GM19397 (cell line): ENCODE data around the gene RABGGTA.

Source experiments
- ATAC-seq: cut with Tn5 transposase; IDR thresholded peaks from one replicate; pipeline ENCODE4 v1.9.1; 2021; ENCODE audit warnings: mild to moderate bottlenecking, moderate library complexity; ENCODE audit not compliant: unreplicated experiment

The RABGGTA gene, protein sequence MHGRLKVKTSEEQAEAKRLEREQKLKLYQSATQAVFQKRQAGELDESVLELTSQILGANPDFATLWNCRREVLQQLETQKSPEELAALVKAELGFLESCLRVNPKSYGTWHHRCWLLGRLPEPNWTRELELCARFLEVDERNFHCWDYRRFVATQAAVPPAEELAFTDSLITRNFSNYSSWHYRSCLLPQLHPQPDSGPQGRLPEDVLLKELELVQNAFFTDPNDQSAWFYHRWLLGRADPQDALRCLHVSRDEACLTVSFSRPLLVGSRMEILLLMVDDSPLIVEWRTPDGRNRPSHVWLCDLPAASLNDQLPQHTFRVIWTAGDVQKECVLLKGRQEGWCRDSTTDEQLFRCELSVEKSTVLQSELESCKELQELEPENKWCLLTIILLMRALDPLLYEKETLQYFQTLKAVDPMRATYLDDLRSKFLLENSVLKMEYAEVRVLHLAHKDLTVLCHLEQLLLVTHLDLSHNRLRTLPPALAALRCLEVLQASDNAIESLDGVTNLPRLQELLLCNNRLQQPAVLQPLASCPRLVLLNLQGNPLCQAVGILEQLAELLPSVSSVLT

DNA sequence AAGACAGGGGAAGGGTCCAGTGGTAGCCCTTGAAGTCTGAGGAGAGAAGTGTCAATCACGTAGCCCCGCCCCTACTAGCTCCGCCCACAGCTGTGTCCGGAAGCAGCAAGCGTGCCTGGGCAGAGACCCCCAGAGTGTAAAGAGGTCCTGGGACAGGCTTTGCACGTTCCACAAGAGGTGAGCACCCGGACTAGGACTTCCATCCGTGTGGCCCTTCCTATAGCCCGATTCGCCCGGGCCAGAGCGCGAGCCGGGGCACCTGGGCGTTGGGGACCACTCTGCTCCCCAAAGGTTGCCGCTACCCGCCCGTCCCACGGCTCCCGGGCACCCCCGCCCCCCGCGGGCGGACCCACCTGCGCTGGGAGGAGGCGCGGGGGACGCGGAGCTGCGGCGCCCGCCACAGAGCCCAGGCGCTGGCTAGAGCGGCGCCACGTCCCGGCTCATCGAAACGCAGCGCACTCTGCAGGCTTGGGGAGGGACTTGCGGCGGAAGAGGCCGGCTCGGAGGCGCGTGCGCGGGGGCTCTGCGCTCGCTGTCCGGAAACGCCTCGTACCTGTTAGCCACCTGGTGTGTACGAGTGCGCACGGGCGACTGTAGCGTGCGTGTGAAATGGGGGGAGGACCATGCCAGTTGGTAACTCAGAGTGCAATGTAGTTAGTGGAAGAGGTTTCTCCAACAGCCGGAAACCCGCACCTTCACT is at the start of gene RABGGTA:
RABGGTA (minus strand) TSS at position 464 of the 700 bp plus-strand sequence. CDS start 482 bp downstream, outside the sequence.
- ATAC-seq = peak; percentile 89

DNA sequence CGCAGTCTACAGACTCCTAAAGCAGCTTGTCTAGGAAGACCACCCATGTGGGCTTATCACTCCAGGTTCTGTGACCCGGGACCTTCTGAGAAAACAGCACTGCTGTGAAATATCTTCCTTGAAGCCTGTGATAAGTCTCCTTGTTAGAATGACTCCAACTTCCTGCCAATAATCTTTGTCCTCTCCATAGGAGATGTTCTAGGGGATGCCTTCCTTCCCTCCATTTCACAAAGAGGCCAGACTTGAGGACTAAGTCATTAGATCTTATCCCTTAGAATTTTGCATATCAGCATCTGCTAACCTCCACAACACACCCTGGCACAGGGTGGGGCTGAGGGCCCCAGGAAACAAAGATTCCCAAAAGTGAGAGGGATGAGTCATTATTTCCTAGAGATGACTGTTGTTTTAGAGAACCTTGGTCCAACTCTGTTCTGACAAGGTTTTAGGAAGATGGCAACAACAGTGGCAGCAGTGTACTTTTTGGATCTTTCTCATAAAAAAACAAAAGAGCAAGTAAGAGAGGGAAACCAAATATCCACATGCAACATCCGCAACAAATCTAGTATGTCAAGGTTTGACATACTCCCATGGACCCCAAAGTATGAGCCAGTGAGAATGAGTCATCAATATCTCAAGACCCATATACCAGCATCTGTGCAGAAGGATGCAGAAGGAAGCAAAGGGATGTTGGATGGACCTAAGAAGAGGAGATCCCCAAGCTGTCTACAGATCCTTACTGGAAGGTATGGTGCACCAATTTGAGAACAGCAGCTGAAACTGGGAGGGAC is 45.9 kb upstream of the RABGGTA start:
- no peak for ATAC-seq

DNA sequence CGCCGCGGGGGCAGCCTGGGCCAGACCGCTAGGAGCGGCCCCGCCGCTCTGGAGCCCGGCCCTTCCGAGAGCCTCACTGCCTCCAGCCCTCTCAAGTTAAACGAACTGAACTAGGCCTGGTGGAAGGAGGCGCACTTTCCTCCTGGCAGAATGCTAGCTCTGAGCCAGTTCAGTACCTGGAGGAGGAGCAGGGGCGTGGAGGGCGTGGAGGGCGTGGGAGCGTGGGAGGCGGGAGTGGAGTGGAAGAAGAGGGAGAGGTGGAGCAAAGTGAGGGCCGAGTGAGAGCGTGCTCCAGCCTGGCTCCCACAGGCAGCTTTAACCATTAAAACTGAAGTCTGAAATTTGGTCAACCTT is 45.2 kb upstream of the RABGGTA start:
- ATAC-seq = no peak

DNA sequence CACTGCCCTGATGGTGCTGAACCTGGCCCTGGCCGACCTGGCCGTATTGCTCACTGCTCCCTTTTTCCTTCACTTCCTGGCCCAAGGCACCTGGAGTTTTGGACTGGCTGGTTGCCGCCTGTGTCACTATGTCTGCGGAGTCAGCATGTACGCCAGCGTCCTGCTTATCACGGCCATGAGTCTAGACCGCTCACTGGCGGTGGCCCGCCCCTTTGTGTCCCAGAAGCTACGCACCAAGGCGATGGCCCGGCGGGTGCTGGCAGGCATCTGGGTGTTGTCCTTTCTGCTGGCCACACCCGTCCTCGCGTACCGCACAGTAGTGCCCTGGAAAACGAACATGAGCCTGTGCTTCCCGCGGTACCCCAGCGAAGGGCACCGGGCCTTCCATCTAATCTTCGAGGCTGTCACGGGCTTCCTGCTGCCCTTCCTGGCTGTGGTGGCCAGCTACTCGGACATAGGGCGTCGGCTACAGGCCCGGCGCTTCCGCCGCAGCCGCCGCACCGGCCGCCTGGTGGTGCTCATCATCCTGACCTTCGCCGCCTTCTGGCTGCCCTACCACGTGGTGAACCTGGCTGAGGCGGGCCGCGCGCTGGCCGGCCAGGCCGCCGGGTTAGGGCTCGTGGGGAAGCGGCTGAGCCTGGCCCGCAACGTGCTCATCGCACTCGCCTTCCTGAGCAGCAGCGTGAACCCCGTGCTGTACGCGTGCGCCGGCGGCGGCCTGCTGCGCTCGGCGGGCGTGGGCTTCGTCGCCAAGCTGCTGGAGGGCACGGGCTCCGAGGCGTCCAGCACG is 44.6 kb upstream of the RABGGTA start:
- no peak for ATAC-seq

DNA sequence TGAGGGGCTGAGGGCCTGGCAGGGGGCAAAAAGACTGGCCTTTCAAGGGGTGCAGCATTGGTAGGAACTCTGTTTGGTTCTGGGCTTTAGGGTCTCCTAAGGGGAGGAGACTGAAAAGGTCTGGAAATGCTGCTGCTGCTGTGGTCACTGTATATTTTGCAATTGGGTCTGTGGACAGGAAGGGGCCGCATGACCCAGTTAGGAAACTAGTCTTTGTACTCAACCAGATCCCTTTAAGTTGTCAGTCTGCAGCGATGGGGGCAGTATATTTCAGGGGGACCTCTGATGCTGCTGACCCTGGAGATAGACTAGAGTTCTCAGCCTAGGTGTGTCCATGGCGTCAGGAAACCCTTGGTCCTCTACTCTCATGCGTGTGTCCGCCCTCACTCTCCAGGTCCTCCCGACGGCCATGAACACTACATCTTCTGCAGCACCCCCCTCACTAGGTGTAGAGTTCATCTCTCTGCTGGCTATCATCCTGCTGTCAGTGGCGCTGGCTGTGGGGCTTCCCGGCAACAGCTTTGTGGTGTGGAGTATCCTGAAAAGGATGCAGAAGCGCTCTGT is 43.9 kb upstream of the RABGGTA start:
- no peak for ATAC-seq

DNA sequence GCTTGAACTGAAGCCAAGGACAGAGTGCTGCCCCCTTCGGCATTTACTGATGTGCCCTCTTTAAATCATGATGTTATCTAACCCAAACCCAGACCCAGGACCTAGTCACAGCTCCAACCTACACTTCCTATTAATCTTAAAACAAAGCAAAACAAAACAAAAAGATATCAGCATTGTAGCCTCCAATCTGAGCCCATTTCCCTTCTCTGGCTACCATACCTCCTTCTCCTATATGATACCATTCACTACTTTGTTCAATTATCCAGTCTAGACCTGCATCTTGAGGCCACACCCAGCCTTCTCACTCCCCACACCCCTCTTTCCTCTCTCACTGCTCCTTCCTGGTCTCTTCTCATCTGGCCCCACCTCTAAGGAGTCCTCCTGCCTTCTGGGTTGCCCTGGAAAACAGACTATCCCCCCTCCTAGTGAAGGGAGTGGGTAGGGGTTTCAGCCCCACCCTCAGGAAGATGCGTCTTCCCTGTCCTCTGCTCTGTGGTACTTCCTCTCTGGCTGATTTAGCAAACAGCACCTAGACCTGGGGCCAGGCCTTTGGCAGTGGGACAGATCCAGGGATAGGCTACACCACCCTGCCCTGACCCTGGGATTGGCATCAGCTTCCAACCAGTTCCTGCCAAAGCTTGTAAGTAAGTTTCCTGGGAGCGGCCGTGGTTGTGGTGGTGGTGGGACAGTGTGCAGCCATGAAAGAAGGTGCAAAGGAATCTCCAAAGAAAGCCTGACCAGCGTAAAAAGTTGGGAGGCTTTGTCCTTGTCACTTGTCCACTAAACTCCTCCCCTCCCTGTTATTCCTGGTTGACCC is 43.2 kb upstream of the RABGGTA start:
- no peak for ATAC-seq

DNA sequence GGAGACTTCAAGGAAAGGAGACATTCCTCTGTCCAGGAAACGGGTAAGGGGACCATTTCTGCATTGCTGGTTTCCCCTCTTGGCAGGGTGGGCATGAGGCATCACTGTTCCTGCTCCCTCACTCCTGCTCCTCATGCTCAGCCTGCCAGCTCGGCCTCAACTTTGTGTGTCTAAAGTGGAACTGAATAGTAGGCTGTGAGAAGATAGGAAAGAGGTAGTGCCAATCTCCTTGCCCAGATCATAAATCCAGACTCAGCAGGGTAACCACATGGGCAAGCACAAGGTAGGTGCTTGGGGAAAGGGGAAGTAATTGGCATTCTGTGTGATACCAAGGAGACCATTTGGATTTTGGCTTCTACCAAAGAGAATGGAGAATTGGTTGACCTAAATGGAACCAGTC is 42.5 kb upstream of the RABGGTA start:
- no peak for ATAC-seq

DNA sequence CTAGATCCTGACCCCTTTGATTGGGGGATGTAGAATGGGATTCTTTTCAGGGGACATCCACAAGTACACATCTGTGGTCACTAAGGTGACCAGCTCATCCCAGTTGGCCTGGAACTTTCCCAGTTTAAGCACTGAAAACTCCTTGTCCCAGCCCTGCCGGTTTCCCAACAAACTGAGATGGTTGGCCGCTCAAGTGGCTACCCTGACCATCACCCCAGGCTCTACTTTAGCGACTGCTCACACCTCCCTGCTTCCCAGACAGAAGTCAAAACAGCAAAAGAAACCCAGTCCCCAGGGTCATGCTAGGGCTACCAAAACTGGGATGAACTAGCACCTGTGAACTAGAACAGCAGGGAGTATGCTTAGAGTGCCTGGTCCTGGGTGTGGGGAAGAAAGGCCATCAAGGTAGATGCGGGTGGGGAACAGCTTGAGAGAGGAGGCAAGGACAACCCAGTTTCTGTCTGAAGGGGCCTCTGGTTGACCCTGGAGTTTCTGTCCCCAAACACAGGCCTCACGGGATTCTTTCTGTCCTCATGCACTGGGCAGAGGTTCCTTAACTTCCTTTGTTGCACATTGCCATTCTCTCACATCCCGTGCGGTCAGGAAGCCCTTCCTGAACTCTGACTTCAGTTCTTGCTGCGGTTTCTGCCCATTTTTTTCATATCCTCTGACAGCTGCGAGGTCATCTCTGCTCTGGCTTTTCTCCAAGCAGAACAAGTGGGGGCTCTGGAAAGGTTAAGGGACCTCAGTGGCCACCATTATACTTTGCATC is 41.5 kb upstream of the RABGGTA start:
- no peak for ATAC-seq

DNA sequence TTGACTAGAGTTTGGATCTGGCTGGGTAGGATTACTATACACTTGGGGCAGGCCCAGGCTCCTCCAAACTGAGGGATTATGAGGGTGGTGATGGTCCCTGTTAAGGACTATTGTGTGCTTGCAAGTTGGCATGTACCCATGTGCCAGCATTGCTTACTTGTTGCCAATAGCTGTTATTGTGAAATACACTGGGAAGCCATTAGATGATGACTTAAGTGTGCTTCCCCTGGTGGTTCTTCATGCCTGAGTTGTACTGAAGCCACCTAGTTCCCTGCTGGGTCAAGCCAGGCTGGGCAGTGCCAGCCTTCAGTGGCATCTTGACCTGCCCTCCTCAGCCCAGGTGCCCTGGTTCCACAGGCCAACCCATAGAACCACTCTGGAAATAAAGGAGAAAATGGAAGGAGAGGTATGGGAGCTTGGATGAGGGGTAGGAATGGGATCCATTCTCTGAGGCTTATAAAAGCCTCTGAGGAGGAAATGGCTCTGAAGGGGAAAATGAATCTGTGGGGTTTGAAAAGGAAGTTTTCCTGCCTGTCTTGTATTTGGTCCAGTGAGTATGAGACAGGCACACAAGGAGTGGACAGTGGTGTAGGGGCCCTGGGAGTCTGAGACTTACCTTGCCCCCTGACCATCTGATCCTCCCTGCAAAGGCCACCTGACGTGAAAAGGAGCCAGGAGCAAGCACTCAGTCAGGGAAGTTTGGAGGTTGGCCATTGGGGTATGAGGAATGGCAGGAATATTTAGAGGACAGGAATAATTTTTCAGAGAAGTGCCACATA is 40.6 kb upstream of the RABGGTA start:
- ATAC-seq = no peak

DNA sequence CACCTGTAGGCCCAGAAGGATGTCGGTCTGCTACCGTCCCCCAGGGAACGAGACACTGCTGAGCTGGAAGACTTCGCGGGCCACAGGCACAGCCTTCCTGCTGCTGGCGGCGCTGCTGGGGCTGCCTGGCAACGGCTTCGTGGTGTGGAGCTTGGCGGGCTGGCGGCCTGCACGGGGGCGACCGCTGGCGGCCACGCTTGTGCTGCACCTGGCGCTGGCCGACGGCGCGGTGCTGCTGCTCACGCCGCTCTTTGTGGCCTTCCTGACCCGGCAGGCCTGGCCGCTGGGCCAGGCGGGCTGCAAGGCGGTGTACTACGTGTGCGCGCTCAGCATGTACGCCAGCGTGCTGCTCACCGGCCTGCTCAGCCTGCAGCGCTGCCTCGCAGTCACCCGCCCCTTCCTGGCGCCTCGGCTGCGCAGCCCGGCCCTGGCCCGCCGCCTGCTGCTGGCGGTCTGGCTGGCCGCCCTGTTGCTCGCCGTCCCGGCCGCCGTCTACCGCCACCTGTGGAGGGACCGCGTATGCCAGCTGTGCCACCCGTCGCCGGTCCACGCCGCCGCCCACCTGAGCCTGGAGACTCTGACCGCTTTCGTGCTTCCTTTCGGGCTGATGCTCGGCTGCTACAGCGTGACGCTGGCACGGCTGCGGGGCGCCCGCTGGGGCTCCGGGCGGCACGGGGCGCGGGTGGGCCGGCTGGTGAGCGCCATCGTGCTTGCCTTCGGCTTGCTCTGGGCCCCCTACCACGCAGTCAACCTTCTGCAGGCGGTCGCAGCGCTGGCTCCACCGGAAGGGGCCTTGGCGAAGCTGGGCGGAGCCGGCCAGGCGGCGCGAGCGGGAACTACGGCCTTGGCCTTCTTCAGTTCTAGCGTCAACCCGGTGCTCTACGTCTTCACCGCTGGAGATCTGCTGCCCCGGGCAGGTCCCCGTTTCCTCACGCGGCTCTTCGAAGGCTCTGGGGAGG is 39.5 kb upstream of the RABGGTA start, which contains the start of gene LTB4R:
LTB4R (plus strand) TSS at position 857 of the 959 bp plus-strand sequence. CDS start 4,150 bp downstream, outside the sequence.
- ATAC-seq = peak; percentile 62

DNA sequence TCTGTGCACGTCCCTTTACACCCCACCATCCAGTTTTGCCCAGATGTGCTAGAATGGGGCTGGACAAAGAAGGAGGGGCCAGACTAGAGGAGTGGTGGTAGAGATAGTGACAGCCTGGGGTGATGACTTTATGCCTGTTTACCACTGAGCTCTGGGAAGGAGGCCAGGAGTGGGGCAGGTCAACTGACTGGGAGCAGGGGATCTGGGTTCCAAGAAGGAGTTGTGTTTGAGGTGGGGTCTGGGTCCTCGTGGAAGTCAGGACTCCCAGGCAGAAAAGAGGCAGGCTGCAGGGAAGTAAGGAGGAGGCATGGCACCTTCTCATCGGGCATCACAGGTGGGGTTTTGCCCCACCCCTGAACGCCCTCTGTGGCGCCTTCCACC is 38.9 kb upstream of the RABGGTA start:
- ATAC-seq = no peak

DNA sequence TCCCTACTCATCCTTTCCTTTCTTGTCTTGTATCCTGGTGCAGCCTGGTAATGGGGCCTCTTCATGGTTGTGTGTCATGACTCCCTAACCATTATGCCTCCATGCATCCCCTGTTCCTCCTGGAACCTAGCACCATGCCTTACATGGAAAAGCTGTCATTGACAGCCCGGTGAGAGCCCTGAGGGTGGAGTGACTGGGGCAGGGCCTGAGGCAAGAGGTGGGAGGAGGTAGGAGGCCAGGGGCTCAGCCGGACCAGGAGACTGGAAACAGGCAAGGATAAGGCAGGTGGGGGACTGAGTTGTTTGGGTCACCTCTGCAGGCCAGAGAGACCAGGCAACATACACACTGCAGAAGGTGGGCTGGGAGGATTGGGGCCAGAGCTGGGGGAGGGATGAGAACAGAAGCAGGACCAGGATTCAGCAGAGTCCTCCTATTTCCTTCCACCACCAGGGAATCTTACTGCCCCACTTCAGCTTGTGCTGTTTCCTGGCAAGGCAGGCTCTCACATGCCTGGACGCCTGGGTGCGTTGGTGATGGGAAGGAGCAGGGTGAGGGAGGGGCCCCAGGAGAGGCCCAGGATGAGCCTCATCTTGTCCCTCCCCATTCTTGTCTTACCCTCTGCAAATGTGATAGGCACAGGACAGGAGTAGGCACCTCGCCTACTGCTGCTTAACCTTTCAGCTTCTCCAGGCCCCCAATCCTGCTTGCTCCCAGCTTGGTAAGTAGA is 38.3 kb upstream of the RABGGTA start, which contains the start of gene LTB4R2:
LTB4R2 (plus strand) TSS at position 603 of the 727 bp plus-strand sequence. CDS start 525 bp downstream, outside the sequence.
- ATAC-seq = no peak

DNA sequence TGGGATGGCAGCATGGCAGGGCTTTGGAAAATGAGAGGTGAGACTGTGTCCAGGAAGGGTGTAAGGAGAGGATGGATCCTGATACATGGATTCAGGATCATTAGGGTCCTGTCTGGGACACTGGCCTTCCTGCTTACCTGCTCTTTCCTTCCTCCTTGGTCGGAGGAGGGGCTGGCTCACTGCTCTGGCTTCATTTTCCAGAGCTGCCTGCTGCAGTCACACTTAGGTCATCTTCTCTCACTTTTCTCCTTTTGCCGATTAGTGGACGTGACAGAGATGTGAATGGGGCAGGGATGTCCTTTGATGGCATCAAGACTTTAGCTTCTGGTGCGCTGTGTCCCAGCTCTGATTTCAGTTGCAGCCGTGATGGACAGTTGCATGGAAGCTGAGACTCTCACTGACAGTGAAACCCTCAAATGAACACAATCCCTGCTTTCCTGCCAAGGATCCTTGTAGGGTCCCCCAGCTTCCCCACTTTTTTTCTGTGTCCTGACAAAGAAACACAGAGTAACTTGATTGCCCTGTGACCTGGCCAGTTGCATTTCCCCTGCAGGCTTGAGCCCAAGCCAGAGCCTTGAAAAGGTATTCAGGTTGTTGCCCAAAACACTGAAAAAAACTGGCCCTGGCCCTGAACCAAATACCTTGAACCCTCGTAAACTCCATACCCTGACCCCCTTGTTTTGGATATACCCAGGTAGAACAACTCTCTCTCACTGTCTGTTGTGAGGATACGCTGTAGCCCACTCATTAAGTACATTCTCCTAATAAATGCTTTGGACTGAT is 37.1 kb upstream of the RABGGTA start:
- ATAC-seq = no peak

DNA sequence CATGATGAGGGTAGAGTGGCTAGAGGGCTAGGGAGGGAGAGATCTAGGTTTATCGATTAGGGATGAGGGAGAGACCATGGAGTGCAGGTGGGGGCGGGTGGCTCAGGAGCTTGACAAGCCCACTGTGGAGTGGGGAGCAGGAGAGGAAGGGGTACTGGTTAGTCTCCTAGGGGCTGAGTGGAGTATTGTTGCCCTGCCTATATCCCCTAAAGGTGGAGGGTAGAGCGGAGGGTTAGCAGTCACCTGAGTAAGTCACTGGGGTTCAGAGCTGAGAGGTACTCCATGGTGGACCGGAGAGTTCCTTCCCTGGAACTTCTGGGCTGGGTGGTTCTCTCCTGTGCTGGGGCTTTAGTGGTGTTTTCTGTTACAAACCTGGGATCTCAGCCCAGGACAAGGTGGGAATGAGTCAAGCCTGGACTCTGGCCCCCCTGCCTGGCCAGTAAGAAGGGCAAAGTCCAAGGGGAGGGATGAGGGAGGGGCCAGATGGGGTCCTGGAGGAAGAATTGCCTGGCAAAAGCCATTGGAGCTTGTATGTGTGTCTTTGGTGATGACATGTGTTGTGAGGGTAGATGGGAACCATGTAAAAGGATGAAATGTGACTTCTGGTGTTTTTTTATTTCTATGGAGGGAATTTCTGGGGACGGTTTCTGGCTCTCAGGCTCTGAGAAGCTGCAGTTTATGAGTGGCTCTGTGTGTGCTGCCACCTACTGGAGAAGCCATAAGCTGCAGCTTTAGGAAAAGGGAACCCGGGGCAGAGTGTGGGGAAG is 36.4 kb upstream of the RABGGTA start, which contains the start of gene CIDEB:
CIDEB (minus strand) TSS at position 403 of the 767 bp plus-strand sequence; CDS start at position 284, 119 bp downstream.
- no peak for ATAC-seq
